Choroid plexus epithelial cell (primary cell): Measurements from ENCODE around the gene DGKI.

Experiments
- DNase-seq: peaks from one replicate; pipeline ENCODE4 v3.0.0-alpha.2; 2010; ENCODE audit warnings: low read depth
- H3K4me3 ChIP-seq: 2 replicates; pipeline ENCODE4 v1.5.1; 2011; ENCODE audit warnings: low read depth, mild to moderate bottlenecking, control low read depth, low read length, moderate library complexity
- TF ChIP-seq, protein P1 (sequence below): conservative IDR thresholded peaks from 2 replicates; pipeline ENCODE4 v1.5.1; 2011; ENCODE audit warnings: low read depth, mild to moderate bottlenecking, control low read depth, inconsistent platforms, low read length, moderate library complexity

The DGKI gene

DNA sequence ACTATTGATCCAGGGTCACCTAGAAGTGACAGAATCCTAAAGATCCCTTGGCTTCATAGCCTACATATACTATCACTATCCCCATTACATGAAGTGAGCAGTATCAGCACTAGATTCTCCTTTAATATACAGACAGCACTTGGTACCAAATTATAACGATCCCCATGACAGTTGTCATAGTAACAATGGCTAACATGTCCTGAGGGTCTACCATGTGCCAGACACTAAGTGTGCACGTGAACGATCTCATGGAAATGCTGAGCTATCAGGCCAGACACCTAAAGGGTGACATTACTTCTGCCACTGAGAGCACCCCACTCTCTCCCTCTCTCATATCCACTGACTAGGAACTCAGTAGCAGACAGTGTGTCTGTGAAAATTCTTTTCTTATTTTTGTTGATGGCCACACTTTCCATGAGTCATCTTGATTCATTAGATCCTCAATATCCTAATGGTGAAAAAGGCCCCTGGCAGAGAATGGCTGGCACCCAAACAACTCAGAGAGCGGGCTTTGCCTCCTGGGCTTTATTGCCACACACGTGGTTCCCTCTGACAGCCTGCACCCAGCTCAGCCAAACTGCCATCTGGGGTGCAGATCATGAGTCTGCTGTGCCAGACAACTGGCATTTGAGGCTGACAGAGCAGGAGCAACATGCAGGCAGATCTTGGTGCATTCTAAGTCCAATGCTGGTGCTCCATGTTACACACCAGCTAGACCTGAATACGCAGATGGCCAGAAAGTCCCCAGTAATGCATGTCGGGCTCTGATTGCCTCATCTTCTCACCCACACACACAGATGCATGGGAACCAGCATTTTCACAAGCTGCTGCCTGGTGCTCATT, 176.3 kb downstream of the DGKI start:
- peak; percentile 29 for DNase-seq
- TF ChIP-seq, protein P1, sequence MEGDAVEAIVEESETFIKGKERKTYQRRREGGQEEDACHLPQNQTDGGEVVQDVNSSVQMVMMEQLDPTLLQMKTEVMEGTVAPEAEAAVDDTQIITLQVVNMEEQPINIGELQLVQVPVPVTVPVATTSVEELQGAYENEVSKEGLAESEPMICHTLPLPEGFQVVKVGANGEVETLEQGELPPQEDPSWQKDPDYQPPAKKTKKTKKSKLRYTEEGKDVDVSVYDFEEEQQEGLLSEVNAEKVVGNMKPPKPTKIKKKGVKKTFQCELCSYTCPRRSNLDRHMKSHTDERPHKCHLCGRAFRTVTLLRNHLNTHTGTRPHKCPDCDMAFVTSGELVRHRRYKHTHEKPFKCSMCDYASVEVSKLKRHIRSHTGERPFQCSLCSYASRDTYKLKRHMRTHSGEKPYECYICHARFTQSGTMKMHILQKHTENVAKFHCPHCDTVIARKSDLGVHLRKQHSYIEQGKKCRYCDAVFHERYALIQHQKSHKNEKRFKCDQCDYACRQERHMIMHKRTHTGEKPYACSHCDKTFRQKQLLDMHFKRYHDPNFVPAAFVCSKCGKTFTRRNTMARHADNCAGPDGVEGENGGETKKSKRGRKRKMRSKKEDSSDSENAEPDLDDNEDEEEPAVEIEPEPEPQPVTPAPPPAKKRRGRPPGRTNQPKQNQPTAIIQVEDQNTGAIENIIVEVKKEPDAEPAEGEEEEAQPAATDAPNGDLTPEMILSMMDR: no peak
- H3K4me3 ChIP-seq: no peak overlapping the region

DNA sequence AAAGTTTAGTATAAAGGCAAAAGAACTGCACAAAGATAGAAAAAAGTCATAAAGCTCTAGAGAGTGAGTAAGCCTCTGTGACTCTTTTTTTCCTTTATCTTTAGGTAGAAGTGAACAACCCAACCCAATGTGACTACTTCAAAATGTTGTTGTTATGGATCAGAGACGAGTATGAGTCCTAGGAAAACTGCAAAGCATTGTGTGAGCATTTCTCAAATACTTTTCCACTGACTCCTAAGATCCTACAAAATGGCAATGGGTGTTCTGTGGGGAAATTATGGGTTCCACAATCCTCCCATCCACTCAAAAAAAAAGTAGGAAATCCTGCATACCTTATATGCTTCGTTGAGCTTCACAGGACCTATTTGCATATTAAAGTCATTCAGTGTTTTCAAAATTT, 177.1 kb downstream of the DGKI start:
- TF ChIP-seq, protein P1: no peak
- no peak overlapping the region for H3K4me3 ChIP-seq
- DNase-seq: no peak

DNA sequence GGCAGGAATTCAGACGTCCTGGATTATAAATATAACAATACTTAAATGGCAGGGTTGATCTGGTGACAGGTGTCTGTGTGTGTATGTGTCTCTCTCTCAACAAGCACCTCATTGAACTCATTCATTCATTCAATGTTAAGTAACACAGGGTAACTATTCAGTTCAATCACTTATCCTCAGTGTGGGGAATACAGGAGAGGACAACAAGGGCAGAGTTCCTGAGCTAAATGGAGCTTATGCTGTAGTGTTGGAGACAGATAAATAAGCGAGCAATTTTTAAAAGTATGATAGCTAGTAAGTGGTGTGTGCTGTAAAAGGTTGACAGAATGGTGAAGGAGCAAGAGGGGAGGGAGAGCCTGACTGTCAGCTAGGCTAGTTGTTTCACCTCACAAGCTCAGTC, 178.4 kb downstream of the DGKI start:
- no peak overlapping the region for H3K4me3 ChIP-seq
- TF ChIP-seq, protein P1: no peak
- DNase-seq: no peak

DNA sequence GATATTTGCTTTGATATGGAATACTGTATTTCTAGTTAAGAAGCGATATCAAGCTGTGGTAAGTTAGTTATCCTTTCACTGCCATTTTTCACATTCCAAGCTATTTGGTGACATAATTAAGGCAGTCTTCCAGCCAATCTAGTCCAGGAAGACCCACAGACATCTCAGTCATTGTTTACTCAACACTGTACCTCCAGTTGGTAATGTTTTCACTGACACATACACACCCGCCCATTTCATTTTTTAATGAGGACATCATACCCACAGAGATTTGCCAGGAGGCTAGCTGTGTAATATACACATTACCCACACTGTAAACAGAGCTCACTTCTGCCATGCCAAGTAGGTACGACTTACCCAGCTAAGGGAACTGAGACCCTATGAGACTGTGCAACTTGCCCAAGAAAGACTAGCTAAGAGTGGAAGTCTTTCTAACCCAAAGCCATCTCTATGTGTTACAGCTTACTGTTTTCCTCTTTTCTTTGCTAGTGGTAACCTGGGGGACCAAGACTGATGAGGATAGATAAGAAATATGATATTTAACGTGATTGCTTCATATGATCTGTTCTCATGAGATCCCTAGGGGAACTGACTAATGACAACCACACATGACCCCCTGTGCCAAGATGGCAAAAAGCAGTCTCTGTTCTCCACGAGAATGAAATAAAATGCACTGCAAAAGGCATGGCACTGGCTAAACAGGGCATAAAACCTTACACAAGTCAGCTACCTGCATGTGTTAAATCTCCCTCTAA, 179.0 kb downstream of the DGKI start:
- H3K4me3 ChIP-seq: no peak overlapping the region
- TF ChIP-seq, protein P1: no peak
- DNase-seq: peak; percentile 89

DNA sequence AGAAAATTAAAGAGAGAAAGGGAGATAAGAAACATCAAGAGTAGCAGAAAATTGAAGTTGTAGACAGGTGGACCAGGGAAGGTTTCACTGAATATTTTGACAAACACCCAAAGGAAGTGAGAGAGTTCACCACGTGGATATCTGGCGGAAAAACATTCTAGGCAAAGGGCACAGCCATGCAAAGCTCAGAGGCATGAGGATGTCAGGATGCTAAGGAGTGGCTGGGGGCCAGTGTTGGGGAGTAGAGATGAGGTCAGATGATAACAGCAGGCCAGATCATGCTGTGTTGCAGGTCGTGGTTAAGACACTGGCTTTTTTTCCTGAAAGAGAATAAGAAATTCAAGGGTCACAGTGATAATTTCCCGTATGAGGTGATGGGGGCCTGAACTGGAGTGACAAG, 181.9 kb downstream of the DGKI start:
- TF ChIP-seq, protein P1: no peak
- no peak overlapping the region for H3K4me3 ChIP-seq
- no peak for DNase-seq

DNA sequence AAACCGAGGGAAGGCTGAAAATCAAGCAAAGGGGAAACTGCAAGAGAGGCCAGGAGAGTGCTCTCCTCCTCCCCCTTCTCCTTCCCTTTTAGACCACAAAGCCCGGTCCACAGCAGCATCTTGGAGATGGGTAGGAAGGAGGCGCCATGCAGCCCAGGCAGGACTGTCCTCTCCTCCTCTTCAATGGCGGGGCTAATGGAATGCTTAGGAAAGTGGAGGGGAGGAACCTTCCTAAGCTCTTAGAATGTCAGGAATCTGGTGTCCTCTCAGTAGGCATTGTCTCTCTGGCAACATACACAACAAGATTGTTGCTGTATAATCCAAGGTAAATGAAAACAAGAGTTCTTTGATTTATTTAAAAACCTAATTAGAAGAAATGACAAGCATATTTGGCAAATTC, 185.1 kb downstream of the DGKI start:
- no peak overlapping the region for H3K4me3 ChIP-seq
- DNase-seq: no peak
- TF ChIP-seq, protein P1: no peak
